ENCODE measurements around the gene YARS1.
A peak's percentile ranks its signal among the peaks of the same experiment; 100 is the strongest.

YARS1 gene

GRCh38 chr1:32765570-32766327, 51.4 kb downstream of the YARS1 start:
- no peak for DNase-seq (ENCODE audit: low read depth)

- DNase-seq (ENCODE audit: low read depth), result no peak
Observed at GRCh38 chr1:32764826-32765569, 52.2 kb downstream of the YARS1 start.

- no peak for DNase-seq (ENCODE audit: low read depth)
Observed at GRCh38 chr1:32763221-32763620, 53.9 kb downstream of the YARS1 start.

GRCh38 chr1:32761936-32762335, 55.2 kb downstream of the YARS1 start:
- no peak for DNase-seq (ENCODE audit: low read depth)

GRCh38 chr1:32761253-32761877, 55.8 kb downstream of the YARS1 start:
- DNase-seq (ENCODE audit: low read depth), result peak; percentile 12

- no peak for DNase-seq (ENCODE audit: low read depth)
Observed at GRCh38 chr1:32759997-32760623, 57.0 kb downstream of the YARS1 start.

- no peak for DNase-seq (ENCODE audit: low read depth)
Observed at GRCh38 chr1:32759521-32759981, 57.6 kb downstream of the YARS1 start.

- DNase-seq (ENCODE audit: low read depth), result no peak
Observed at GRCh38 chr1:32758795-32759430, 58.2 kb downstream of the YARS1 start.

GRCh38 chr1:32758177-32758794, 58.9 kb downstream of the YARS1 start:
- no peak for DNase-seq (ENCODE audit: low read depth)

- DNase-seq (ENCODE audit: low read depth), result no peak
Observed at GRCh38 chr1:32757213-32757895, 59.8 kb downstream of the YARS1 start.

GRCh38 chr1:32755810-32756159, 61.4 kb downstream of the YARS1 start:
- DNase-seq (ENCODE audit: low read depth), result no peak

GRCh38 chr1:32755098-32755809, 61.9 kb downstream of the YARS1 start:
- no peak for DNase-seq (ENCODE audit: low read depth)

GRCh38 chr1:32754317-32755097, 62.7 kb downstream of the YARS1 start:
- no peak for DNase-seq (ENCODE audit: low read depth)

- DNase-seq (ENCODE audit: low read depth), result peak; percentile 32
Observed at GRCh38 chr1:32753532-32754316, 63.4 kb downstream of the YARS1 start.

GRCh38 chr1:32749771-32750170, 67.4 kb downstream of the YARS1 start:
- no peak for DNase-seq (ENCODE audit: low read depth)

GRCh38 chr1:32749332-32749731, 67.8 kb downstream of the YARS1 start:
- no peak for DNase-seq (ENCODE audit: low read depth)

- no peak for DNase-seq (ENCODE audit: low read depth)
Observed at GRCh38 chr1:32748926-32749325, 68.2 kb downstream of the YARS1 start.

- DNase-seq (ENCODE audit: low read depth), result no peak
Observed at GRCh38 chr1:32748348-32748747, 68.8 kb downstream of the YARS1 start.

- no peak for DNase-seq (ENCODE audit: low read depth)
Observed at GRCh38 chr1:32746130-32746529, 71.0 kb downstream of the YARS1 start.
